ENCODE measurements around the gene SCG2.
"Not testable (repeated sequence)": the region's sequence is repeated elsewhere in the genome, so short reads cannot be mapped to it uniquely, and the experiment has no call there.

SCG2 gene

GRCh38 chr2:223607476-223607875, 5.3 kb upstream of the SCG2 start:
- no peak for DNase-seq

GRCh38 chr2:223606946-223607345, 4.8 kb upstream of the SCG2 start:
- DNase-seq = no peak

- no peak for DNase-seq
Measured at GRCh38 chr2:223604231-223604630, 2.1 kb upstream of the SCG2 start.

- no peak for DNase-seq
Measured at GRCh38 chr2:223602972-223603371, 811 bp upstream of the SCG2 start.

- DNase-seq = peak; percentile 19
Measured at GRCh38 chr2:223601018-223601417, 1.1 kb downstream of the SCG2 start.

- DNase-seq = no peak
Measured at GRCh38 chr2:223599640-223600380, 2.4 kb downstream of the SCG2 start.

- no peak for DNase-seq
Measured at GRCh38 chr2:223598994-223599639, 3.0 kb downstream of the SCG2 start.

- no peak for DNase-seq
Measured at GRCh38 chr2:223597076-223597475, 5.1 kb downstream of the SCG2 start.

GRCh38 chr2:223596208-223596607, 6.0 kb downstream of the SCG2 start:
- DNase-seq = no peak

GRCh38 chr2:223594831-223595230, 7.3 kb downstream of the SCG2 start:
- no peak for DNase-seq

GRCh38 chr2:223594259-223594658, 7.9 kb downstream of the SCG2 start:
- no peak for DNase-seq

- DNase-seq = not testable (repeated sequence)
Measured at GRCh38 chr2:223592689-223593088, 9.5 kb downstream of the SCG2 start.

GRCh38 chr2:223591596-223591995, 10.6 kb downstream of the SCG2 start:
- DNase-seq = peak; percentile 78

GRCh38 chr2:223590964-223591363, 11.2 kb downstream of the SCG2 start:
- peak; percentile 33 for DNase-seq

- DNase-seq = no peak
Measured at GRCh38 chr2:223589901-223590300, 12.3 kb downstream of the SCG2 start.

GRCh38 chr2:223588251-223588650, 13.9 kb downstream of the SCG2 start:
- no peak for DNase-seq

- DNase-seq = no peak
Measured at GRCh38 chr2:223587301-223587700, 14.9 kb downstream of the SCG2 start.

- DNase-seq = peak; percentile 81
Measured at GRCh38 chr2:223586261-223586660, 15.9 kb downstream of the SCG2 start.

- peak; percentile 87 for DNase-seq
Measured at GRCh38 chr2:223585666-223586065, 16.5 kb downstream of the SCG2 start.

GRCh38 chr2:223582001-223582400, 20.2 kb downstream of the SCG2 start:
- DNase-seq = no peak

- DNase-seq = peak; percentile 53
Measured at GRCh38 chr2:223580951-223581350, 21.2 kb downstream of the SCG2 start.

- no peak for DNase-seq
Measured at GRCh38 chr2:223578846-223579245, 23.3 kb downstream of the SCG2 start.

GRCh38 chr2:223576873-223577272, 25.3 kb downstream of the SCG2 start:
- no peak for DNase-seq

GRCh38 chr2:223570784-223571183, 31.4 kb downstream of the SCG2 start:
- DNase-seq = no peak

- no peak for DNase-seq
Measured at GRCh38 chr2:223566396-223566795, 35.8 kb downstream of the SCG2 start.

Measured in NCI-H345 (cell line).